Sigmoid colon (tissue), 4 donors: ENCODE data around the gene SLC6A18.

Experiments used
- EP300 ChIP-seq, 4 donors: sonication (generic); formaldehyde crosslinking; IDR thresholded peaks; one replicate each; pipeline ENCODE4 v1.6.1; 2017; ENCODE audit warnings: antibody characterized with exemption in 4 of 4
- POLR2A ChIP-seq, 2 donors: fragments of 450-650 bp; IDR thresholded peaks; one replicate each; pipeline ENCODE4 v1.6.1; 2016; ENCODE audit warnings: antibody characterized with exemption in 2 of 2, mild to moderate bottlenecking in 2 of 2, moderate library complexity in 2 of 2
- POLR2AphosphoS5 ChIP-seq, 4 donors: sonication (generic); formaldehyde crosslinking; IDR thresholded peaks; one replicate each; pipeline ENCODE4 v1.6.1; 2017; ENCODE audit warnings: antibody characterized with exemption in 4 of 4
- TF ChIP-seq, protein P1 (sequence below), 4 experiments: fragments of 450-650 bp in 3 of 4; fragments of 200-600 bp in 1 of 4; IDR thresholded peaks; one replicate each; pipeline ENCODE4 v1.5.1; 2016 to 2019; ENCODE audit warnings: antibody characterized with exemption in 4 of 4, mild to moderate bottlenecking in 3 of 4, moderate library complexity in 2 of 4

- TF ChIP-seq, protein P1, sequence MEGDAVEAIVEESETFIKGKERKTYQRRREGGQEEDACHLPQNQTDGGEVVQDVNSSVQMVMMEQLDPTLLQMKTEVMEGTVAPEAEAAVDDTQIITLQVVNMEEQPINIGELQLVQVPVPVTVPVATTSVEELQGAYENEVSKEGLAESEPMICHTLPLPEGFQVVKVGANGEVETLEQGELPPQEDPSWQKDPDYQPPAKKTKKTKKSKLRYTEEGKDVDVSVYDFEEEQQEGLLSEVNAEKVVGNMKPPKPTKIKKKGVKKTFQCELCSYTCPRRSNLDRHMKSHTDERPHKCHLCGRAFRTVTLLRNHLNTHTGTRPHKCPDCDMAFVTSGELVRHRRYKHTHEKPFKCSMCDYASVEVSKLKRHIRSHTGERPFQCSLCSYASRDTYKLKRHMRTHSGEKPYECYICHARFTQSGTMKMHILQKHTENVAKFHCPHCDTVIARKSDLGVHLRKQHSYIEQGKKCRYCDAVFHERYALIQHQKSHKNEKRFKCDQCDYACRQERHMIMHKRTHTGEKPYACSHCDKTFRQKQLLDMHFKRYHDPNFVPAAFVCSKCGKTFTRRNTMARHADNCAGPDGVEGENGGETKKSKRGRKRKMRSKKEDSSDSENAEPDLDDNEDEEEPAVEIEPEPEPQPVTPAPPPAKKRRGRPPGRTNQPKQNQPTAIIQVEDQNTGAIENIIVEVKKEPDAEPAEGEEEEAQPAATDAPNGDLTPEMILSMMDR (IDR thresholded peaks at IDR 0.05) = no peak
- no peak for TF ChIP-seq EP300 (IDR thresholded peaks at IDR 0.05)
- TF ChIP-seq POLR2AphosphoS5 (IDR thresholded peaks at IDR 0.05) = no peak
- TF ChIP-seq POLR2A (IDR thresholded peaks at IDR 0.05) = no peak
Measured at GRCh38 chr5:1212271-1212670, 12.9 kb upstream of the SLC6A18 start.
